DOHH2 (cell line): ENCODE measurements around the gene ACVR2A.

Experiments
- H3F3A ChIP-seq: fragments of 200-600 bp; sonication (generic), shearing (Covaris generic); 2 replicates; pipeline ENCODE4 v1.6.0; 2016; ENCODE audit warnings: antibody characterized with exemption, mild to moderate bottlenecking; ENCODE audit not compliant: control insufficient read depth, insufficient read depth
- H3K27ac ChIP-seq: fragments of 200-600 bp; sonication (generic); 2 replicates; pipeline ENCODE4 v1.5.1; 2014; ENCODE audit warnings: low read depth, mild to moderate bottlenecking, low read length, moderate library complexity
- H3K27me3 ChIP-seq: fragments of 200-600 bp; sonication (generic); 2 replicates; pipeline ENCODE4 v1.6.1; 2014; ENCODE audit warnings: mild to moderate bottlenecking, low read length, mixed read lengths; ENCODE audit not compliant: control insufficient read depth
- H3K36me3 ChIP-seq: fragments of 200-600 bp; sonication (generic); 2 replicates; pipeline ENCODE4 v1.6.1; 2014; ENCODE audit warnings: mild to moderate bottlenecking, low read length, moderate library complexity, mixed read lengths; ENCODE audit not compliant: control insufficient read depth
- H3K4me1 ChIP-seq: fragments of 200-600 bp; sonication (generic); 2 replicates; pipeline ENCODE4 v1.6.1; 2014; ENCODE audit warnings: mild to moderate bottlenecking, low read length, mixed read lengths; ENCODE audit not compliant: control insufficient read depth
- H3K4me2 ChIP-seq: fragments of 200-600 bp; sonication (generic); 2 replicates; pipeline ENCODE4 v1.6.0; 2014; ENCODE audit warnings: mild to moderate bottlenecking, low read length, moderate library complexity
- H3K4me3 ChIP-seq: fragments of 200-600 bp; sonication (generic); 2 replicates; pipeline ENCODE4 v1.5.1; 2014; ENCODE audit warnings: mild to moderate bottlenecking, low read length, mixed read lengths
- H3K79me2 ChIP-seq: fragments of 200-600 bp; sonication (generic); 2 replicates; pipeline ENCODE4 v1.6.1; 2014; ENCODE audit warnings: mild to moderate bottlenecking, low read length, mixed read lengths; ENCODE audit not compliant: control insufficient read depth
- H3K9me2 ChIP-seq: fragments of 200-600 bp; sonication (generic); replicated peaks from 2 replicates; pipeline ENCODE4 v1.6.1; 2014; ENCODE audit warnings: mild to moderate bottlenecking, low read length, mixed read lengths; ENCODE audit not compliant: control insufficient read depth
- H3K9me3 ChIP-seq: fragments of 200-600 bp; sonication (generic); 2 replicates; pipeline ENCODE4 v1.6.1; 2014; ENCODE audit warnings: antibody characterized with exemption, low read length, mixed read lengths; ENCODE audit not compliant: control insufficient read depth, insufficient read depth
- H4K20me1 ChIP-seq: fragments of 200-600 bp; sonication (generic); 2 replicates; pipeline ENCODE4 v1.6.0; 2014; ENCODE audit warnings: low read depth, mild to moderate bottlenecking, antibody characterized with exemption, low read length, moderate library complexity; ENCODE audit not compliant: control insufficient read depth, insufficient read depth
- CTCF ChIP-seq: fragments of 200-600 bp; sonication (generic); IDR thresholded peaks from one replicate; pipeline ENCODE4 v1.5.1; 2014; ENCODE audit warnings: antibody characterized with exemption, mild to moderate bottlenecking, low read depth, low read length; ENCODE audit not compliant: poor library complexity, severe bottlenecking
- EZH2phosphoT487 ChIP-seq: fragments of 200-600 bp; sonication (generic); IDR thresholded peaks from 2 replicates; pipeline ENCODE4 v1.6.1; 2017; ENCODE audit warnings: borderline replicate concordance, mild to moderate bottlenecking, antibody characterized with exemption, low read length, moderate library complexity, mixed read lengths

The ACVR2A gene

DNA sequence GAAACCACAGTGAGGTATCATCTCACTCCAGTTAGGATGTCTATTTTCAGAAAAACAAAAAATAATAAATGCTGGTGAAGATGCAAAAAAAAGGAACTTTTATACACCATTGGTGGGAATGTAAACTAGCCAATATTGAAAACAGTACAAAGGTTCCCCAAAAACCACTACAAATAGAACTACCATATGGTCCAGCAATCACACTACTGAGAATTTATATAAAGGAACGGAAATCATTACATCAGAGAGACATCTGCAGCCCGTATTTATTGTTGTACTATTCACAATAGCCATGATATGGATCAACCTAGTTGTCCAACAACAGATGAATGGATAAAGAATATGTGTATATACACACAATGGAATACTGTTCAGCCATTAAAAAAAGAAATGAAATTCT, 123.7 kb downstream of the ACVR2A start:
- Histone ChIP-seq H3K36me3 (peaks cover 12% of the 10 kb centered on the region), H3K79me2 (peaks cover 3% of the 10 kb centered on the region), H3K4me3 (no peak overlapping the region), H3F3A (no peaks in the 10 kb centered on the region), H3K27ac (no peak overlapping the region), H3K4me2 (no peak overlapping the region), H3K27me3 (no peaks in the 10 kb centered on the region), H3K4me1 (no peaks in the 10 kb centered on the region), H3K9me2 (no peaks in the 10 kb centered on the region), H3K9me3 (peaks cover 9% of the 10 kb centered on the region; the same call in 1 of the 2 replicates), H4K20me1 (no peaks in the 10 kb centered on the region)
- TF ChIP-seq CTCF (no peak), EZH2phosphoT487 (no peak)

GRCh38 chr2:147976102-147976501, 131.3 kb downstream of the ACVR2A start:
- TF ChIP-seq CTCF (no peak), EZH2phosphoT487 (no peak)
- H3K79me2 ChIP-seq: peaks cover 33% of the 10 kb centered on the region
- peaks cover 9% of the 10 kb centered on the region for H3K36me3 ChIP-seq
- no peaks in the 10 kb centered on the region for H3F3A ChIP-seq
- no peak overlapping the region for H3K4me2 ChIP-seq
- no peaks in the 10 kb centered on the region; the same call in 1 of the 2 replicates for H3K9me3 ChIP-seq
- no peak overlapping the region for H3K27ac ChIP-seq
- H3K9me2 ChIP-seq: no peaks in the 10 kb centered on the region
- no peaks in the 10 kb centered on the region for H4K20me1 ChIP-seq
- H3K4me3 ChIP-seq: no peak overlapping the region
- H3K27me3 ChIP-seq: no peaks in the 10 kb centered on the region
- H3K4me1 ChIP-seq: no peaks in the 10 kb centered on the region

- Histone ChIP-seq H3K79me2 (peaks cover 34% of the 10 kb centered on the region), H3K36me3 (peaks cover 5% of the 10 kb centered on the region; the same call in 1 of the 2 replicates), H3F3A (no peaks in the 10 kb centered on the region), H3K27me3 (no peaks in the 10 kb centered on the region), H3K9me2 (no peaks in the 10 kb centered on the region), H4K20me1 (no peaks in the 10 kb centered on the region), H3K9me3 (no peaks in the 10 kb centered on the region; the same call in 1 of the 2 replicates), H3K4me3 (no peak overlapping the region), H3K27ac (no peak overlapping the region), H3K4me2 (no peak overlapping the region), H3K4me1 (no peaks in the 10 kb centered on the region)
- no peak for TF ChIP-seq EZH2phosphoT487
- no peak for TF ChIP-seq CTCF
Measured at GRCh38 chr2:147977679-147978078, 132.8 kb downstream of the ACVR2A start.
